Activated CD4-positive, alpha-beta memory T cell treated with anti-CD3 and anti-CD28 coated beads for 36 hours (primary cell): ENCODE measurements around the gene MYADML2. TPM values are rescaled to one million over a fixed set of nuclear protein-coding genes. Genes with fewer than 3 reads are reported as not detected.
"Not testable (repeated sequence)": the region's sequence is repeated elsewhere in the genome, so short reads cannot be mapped to it uniquely, and the experiment has no call there.

ENCODE experiments used
- CTCF ChIA-PET: fragments of 350-600 bp; sonication (Branson Sonifier 250); formaldehyde crosslinking; loops from one replicate; lab custom pipeline; 2021; ENCODE audit warnings: antibody characterized with exemption, inconsistent platforms; lab: Charles Lee
- POLR2A ChIA-PET: fragments of 350-600 bp; sonication (Branson Sonifier 250); formaldehyde crosslinking; loops from one replicate; lab custom pipeline; 2021; ENCODE audit warnings: antibody characterized with exemption; lab: Charles Lee
- DNase-seq: peaks from one replicate; pipeline ENCODE4 v3.0.0-alpha.2; 2020
- H3K27ac Mint-ChIP-seq: one replicate; pipeline ENCODE4 v1.8.0; 2021; ENCODE audit warnings: mixed read lengths
- H3K27me3 Mint-ChIP-seq: one replicate; pipeline ENCODE4 v1.8.0; 2021; ENCODE audit warnings: mixed read lengths
- H3K36me3 Mint-ChIP-seq: one replicate; pipeline ENCODE4 v1.8.0; 2021; ENCODE audit warnings: mixed read lengths
- H3K4me1 Mint-ChIP-seq: one replicate; pipeline ENCODE4 v1.8.0; 2021; ENCODE audit warnings: low read depth, mixed read lengths
- H3K4me3 Mint-ChIP-seq: one replicate; pipeline ENCODE4 v1.8.0; 2021; ENCODE audit warnings: mild to moderate bottlenecking, mixed read lengths
- H3K9me3 Mint-ChIP-seq: one replicate; pipeline ENCODE4 v1.8.0; 2021; ENCODE audit warnings: mixed read lengths
- intact Hi-C: fragments of 100-400 bp; cut with micrococcal nuclease; formaldehyde crosslinking; loops from one replicate; pipeline ENCODE4 v1.15.1; 2023
- total RNA-seq, 2 experiments: library from RNA; stranded (reverse); gene quantifications; one replicate each; pipeline ENCODE4 v1.2.3, GENCODE V29; 2021

Gene MYADML2
- total RNA-seq, 2 experiments from 2014 or later: not detected

GRCh38 chr17:81986606-81987005, 39.6 kb upstream of the MYADML2 start:
- H3K9me3 Mint-ChIP-seq: no peaks in the 10 kb centered on the region
- peaks cover 3% of the 10 kb centered on the region for H3K4me1 Mint-ChIP-seq
- no peak overlapping the region for H3K4me3 Mint-ChIP-seq
- no peak for DNase-seq
- no peak overlapping the region for H3K27ac Mint-ChIP-seq
- no peaks in the 10 kb centered on the region for H3K27me3 Mint-ChIP-seq
- intact Hi-C loops: no loop called here
- H3K36me3 Mint-ChIP-seq: peaks cover 14% of the 10 kb centered on the region
- ChIA-PET CTCF (interaction anchor here (1.4 kb wide), 1 partner anchor 27 kb away, joined by 5 read pairs; no protein-coding TSS in a partner anchor), POLR2A (no interaction called here)

- Mint-ChIP-seq H3K36me3 (peaks cover 16% of the 10 kb centered on the region), H3K27me3 (no peaks in the 10 kb centered on the region), H3K27ac (no peak overlapping the region), H3K9me3 (no peaks in the 10 kb centered on the region), H3K4me3 (no peak overlapping the region), H3K4me1 (peaks cover 11% of the 10 kb centered on the region)
- no peak for DNase-seq
- intact Hi-C loops: no loop called here
- POLR2A ChIA-PET: interaction anchor here (0.7 kb wide), 1 partner anchor 100 kb away, joined by 3 read pairs; no protein-coding TSS in a partner anchor
- CTCF ChIA-PET: interaction anchor here (1.4 kb wide), 1 partner anchor 25 kb away, joined by 5 read pairs; no protein-coding TSS in a partner anchor
Observed at GRCh38 chr17:81984773-81985410, 37.9 kb upstream of the MYADML2 start.

- no peak for DNase-seq
- Mint-ChIP-seq H3K4me1 (peaks cover 21% of the 10 kb centered on the region), H3K36me3 (peaks cover 16% of the 10 kb centered on the region), H3K27ac (no peak overlapping the region), H3K9me3 (no peaks in the 10 kb centered on the region), H3K27me3 (no peaks in the 10 kb centered on the region), H3K4me3 (no peak overlapping the region)
- POLR2A ChIA-PET: interaction anchor here (0.7 kb wide), 1 partner anchor 101 kb away, joined by 3 read pairs; no protein-coding TSS in a partner anchor
- intact Hi-C loops: no loop called here
- CTCF ChIA-PET: interaction anchor here (1.2 to 1.7 kb wide), 2 partner anchors 24 to 36 kb away, joined by 3 to 5 read pairs; no protein-coding TSS in a partner anchor
Observed at GRCh38 chr17:81983639-81984373, 36.8 kb upstream of the MYADML2 start.

DNA sequence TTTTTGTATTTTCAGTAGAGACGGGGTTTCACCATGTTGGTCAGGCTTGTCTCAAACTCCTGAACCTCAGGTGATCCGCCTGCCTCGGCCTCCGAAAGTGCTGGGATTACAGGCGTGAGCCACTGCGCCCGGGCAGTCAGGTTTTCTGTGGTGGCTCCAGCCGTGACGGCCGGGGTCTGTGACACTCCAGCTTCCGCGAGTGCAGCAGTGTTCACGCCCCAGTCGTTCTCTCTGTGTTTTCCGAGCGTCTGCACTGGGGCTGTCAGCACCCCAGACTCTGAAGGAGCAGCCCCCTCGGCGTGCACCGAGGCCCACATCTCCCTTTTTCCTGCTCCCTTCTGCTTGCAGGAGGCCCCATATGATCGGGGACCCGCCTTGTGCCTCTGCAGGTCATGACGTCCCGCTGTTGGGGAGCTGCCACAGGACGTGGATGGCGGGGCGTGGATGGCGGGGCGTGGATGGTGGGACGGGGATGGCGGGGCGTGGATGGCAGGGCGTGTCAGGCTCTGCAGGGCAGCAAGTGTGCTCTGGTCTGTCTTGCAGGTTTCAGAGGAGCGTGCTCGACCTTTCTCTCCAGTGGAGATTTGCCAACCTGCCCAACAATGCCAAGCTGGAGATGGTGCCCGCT, 36.1 kb upstream of the MYADML2 start:
- H3K36me3 Mint-ChIP-seq: peaks cover 16% of the 10 kb centered on the region
- POLR2A ChIA-PET: no interaction called here

DNA sequence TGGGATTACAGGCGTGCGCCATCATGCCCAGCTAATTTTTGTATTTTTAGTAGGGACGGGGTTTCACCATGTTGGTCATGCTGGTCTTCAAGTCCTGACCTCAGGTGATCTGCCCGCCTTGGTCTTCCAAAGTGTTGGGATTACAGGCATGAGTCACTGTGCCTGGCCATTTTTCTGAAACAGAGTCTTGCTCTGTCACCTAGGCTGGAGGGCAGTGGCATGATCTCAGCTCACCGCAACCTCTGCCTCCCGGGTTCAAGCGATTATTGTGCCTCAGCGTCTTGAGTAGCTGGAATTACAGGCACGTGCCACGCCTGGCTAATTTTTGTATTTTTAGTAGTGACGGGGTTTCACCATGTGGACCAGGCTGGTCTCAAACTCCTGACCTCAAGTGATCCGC, 34.5 kb upstream of the MYADML2 start:
- peaks cover 29% of the 10 kb centered on the region for H3K4me1 Mint-ChIP-seq
- DNase-seq, H3K4me3 Mint-ChIP-seq, H3K27me3 Mint-ChIP-seq, POLR2A ChIA-PET, intact Hi-C loops, H3K27ac Mint-ChIP-seq, H3K9me3 Mint-ChIP-seq: not testable (repeated sequence)
- H3K36me3 Mint-ChIP-seq: peaks cover 13% of the 10 kb centered on the region
- CTCF ChIA-PET: interaction anchor here (0.8 kb wide), 1 partner anchor 22 kb away, joined by 3 read pairs; no protein-coding TSS in a partner anchor

More for the DNA sequence above, 36.1 kb upstream of the MYADML2 start:
- Mint-ChIP-seq H3K27me3 (no peaks in the 10 kb centered on the region), H3K27ac (no peak overlapping the region), H3K9me3 (no peaks in the 10 kb centered on the region), H3K4me1 (peaks cover 25% of the 10 kb centered on the region), H3K4me3 (no peak overlapping the region)
- intact Hi-C loops: no loop called here
- CTCF ChIA-PET: interaction anchor here (1.2 to 1.7 kb wide), 2 partner anchors 24 to 37 kb away, joined by 3 to 5 read pairs; no protein-coding TSS in a partner anchor
- DNase-seq: no peak

DNA sequence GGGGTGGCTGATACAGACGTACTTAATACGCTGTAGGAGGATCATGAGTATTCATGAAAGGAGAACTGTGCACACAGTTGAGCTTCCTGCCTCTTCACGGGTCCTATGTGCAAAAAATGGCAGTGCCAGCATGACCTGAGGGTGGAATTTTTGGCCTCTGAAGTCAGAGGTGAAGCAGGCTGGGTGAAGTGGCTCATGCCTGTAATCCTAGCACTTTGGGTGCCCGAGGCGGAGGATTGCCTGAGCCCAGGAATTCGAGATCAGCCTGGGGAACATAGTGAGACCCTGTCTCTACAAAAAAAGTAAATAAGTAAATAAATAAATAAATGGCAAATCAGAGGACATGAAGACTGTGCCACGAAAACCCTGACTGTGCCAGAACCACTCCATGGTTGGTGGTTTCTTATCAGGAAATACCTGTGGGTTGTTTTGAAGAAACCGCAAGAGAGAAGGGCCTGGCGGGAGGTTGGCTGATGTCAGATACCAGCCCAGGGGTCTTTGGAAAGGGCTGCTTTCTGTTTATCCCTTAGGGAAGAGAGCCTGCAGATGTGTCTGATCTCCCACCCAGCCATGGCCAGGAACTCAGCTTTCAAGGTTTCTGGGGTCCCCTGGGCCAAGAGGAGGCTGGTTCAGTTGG, 33.8 kb upstream of the MYADML2 start:
- H3K4me1 Mint-ChIP-seq: peaks cover 35% of the 10 kb centered on the region
- H3K9me3 Mint-ChIP-seq: no peaks in the 10 kb centered on the region
- intact Hi-C loops: no loop called here
- peaks cover 11% of the 10 kb centered on the region for H3K36me3 Mint-ChIP-seq
- CTCF ChIA-PET: interaction anchor here (0.8 to 1.2 kb wide), 2 partner anchors 21 kb away, joined by 3 to 5 read pairs; no protein-coding TSS in a partner anchor
- DNase-seq: no peak
- no peak overlapping the region for H3K27ac Mint-ChIP-seq
- H3K4me3 Mint-ChIP-seq: no peak overlapping the region
- no peaks in the 10 kb centered on the region for H3K27me3 Mint-ChIP-seq
- POLR2A ChIA-PET: no interaction called here

- no peak overlapping the region for H3K4me3 Mint-ChIP-seq
- POLR2A ChIA-PET: interaction anchor here (1.4 kb wide), 1 partner anchor 13 kb away, joined by 3 read pairs; no protein-coding TSS in a partner anchor
- H3K36me3 Mint-ChIP-seq: peaks cover 8% of the 10 kb centered on the region
- no peak overlapping the region for H3K27ac Mint-ChIP-seq
- no peaks in the 10 kb centered on the region for H3K9me3 Mint-ChIP-seq
- no peak for DNase-seq
- no peaks in the 10 kb centered on the region for H3K27me3 Mint-ChIP-seq
- peaks cover 36% of the 10 kb centered on the region for H3K4me1 Mint-ChIP-seq
- CTCF ChIA-PET: interaction anchor here (1.2 kb wide), 1 partner anchor 21 kb away, joined by 5 read pairs; no protein-coding TSS in a partner anchor
- intact Hi-C loops: no loop called here
Observed at GRCh38 chr17:81980122-81980521, 33.1 kb upstream of the MYADML2 start.

- no peak overlapping the region for H3K27ac Mint-ChIP-seq
Observed at GRCh38 chr17:81978524-81979298, 31.7 kb upstream of the MYADML2 start.

GRCh38 chr17:81977211-81977808, 30.3 kb upstream of the MYADML2 start, which contains the start of gene ASPSCR1:
ASPSCR1 (plus strand) TSS chr17:81977629; CDS start chr17:81977647, 18 bp downstream.
- H3K4me1 Mint-ChIP-seq: peaks cover 33% of the 10 kb centered on the region
- POLR2A ChIA-PET: interaction anchor here (0.7 to 1.8 kb wide), 4 partner anchors 10 to 121 kb away, joined by 4 to 8 read pairs (median 5); partner anchors contain the start of genes CENPX and FASN
- peak within 1 kb of the TSS; percentile 92 for H3K27ac Mint-ChIP-seq
- CTCF ChIA-PET: interaction anchor here (1.2 to 3.3 kb wide), 3 partner anchors 10 to 43 kb away, joined by 4 to 13 read pairs (median 8); no protein-coding TSS in a partner anchor
- peaks cover 3% of the 10 kb centered on the region for H3K36me3 Mint-ChIP-seq
- intact Hi-C loops: loop anchor here (1.0 to 5.0 kb wide), 7 partner anchors 9 to 120 kb away; partner anchors contain the start of genes ARHGDIA, FASN, LRRC45 and P4HB
- DNase-seq: peak; percentile 91
- H3K4me3 Mint-ChIP-seq: peak within 1 kb of the TSS; percentile 92
- peaks cover 2% of the 10 kb centered on the region for H3K9me3 Mint-ChIP-seq
- H3K27me3 Mint-ChIP-seq: no peaks in the 10 kb centered on the region

More at GRCh38 chr17:81978524-81979298, 31.7 kb upstream of the MYADML2 start:
- intact Hi-C loops: loop anchor here (5.0 kb wide), 2 partner anchors 106 to 119 kb away; partner anchors contain the start of genes ARHGDIA and FASN
- peaks cover 5% of the 10 kb centered on the region for H3K36me3 Mint-ChIP-seq
- peaks cover 2% of the 10 kb centered on the region for H3K9me3 Mint-ChIP-seq
- H3K4me3 Mint-ChIP-seq: peak overlapping the region; percentile 57
- ChIA-PET POLR2A (interaction anchor here (0.6 to 1.4 kb wide), 3 partner anchors 11 to 161 kb away, joined by 3 to 4 read pairs (median 3); no protein-coding TSS in a partner anchor), CTCF (interaction anchor here (0.6 to 1.2 kb wide), 4 partner anchors 12 to 52 kb away, joined by 3 to 4 read pairs (median 3); no protein-coding TSS in a partner anchor)
- H3K27me3 Mint-ChIP-seq: no peaks in the 10 kb centered on the region
- no peak for DNase-seq
- peaks cover 33% of the 10 kb centered on the region for H3K4me1 Mint-ChIP-seq
